Measurements from ENCODE around the gene NRL.
A peak's percentile ranks its signal among the peaks of the same experiment; 100 is the strongest.

NRL gene

DNA sequence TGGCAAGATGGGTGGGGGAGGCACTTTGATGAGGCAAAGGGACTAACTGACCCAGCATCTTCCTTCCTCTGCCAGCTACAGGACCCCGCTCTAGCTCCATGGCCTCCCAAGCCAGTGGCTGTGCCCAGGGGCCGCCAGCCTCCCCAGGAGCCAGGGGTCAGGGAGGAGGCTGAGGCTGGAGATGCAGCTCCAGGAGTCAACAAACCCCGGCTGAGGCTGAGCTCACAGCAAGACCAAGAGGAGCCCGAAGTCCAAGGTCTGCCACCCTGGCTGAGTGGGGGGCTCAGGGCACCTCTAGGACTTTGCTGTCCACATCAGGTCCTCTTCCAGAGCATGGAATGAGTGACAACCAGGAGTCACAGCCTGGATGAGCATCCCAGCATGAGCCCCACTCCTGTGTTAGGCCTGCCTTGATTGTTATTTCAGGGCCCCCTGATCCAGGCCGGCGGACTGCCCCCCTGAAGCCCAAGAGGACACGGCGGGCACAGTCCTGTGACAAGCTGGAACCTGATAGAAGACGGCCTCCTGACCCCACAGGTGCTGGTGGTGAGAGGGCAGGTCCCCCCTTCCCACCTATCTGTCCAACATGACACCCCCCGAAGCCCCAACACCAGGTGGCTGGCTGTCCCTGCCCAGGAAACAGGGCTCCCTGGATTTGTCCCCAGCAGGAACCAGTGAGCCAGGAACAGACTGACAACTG, 45.9 kb downstream of the NRL start:
- DNase-seq (ENCODE audit: low read depth in 2 of 2, low spot score in 1 of 2): no peak

DNA sequence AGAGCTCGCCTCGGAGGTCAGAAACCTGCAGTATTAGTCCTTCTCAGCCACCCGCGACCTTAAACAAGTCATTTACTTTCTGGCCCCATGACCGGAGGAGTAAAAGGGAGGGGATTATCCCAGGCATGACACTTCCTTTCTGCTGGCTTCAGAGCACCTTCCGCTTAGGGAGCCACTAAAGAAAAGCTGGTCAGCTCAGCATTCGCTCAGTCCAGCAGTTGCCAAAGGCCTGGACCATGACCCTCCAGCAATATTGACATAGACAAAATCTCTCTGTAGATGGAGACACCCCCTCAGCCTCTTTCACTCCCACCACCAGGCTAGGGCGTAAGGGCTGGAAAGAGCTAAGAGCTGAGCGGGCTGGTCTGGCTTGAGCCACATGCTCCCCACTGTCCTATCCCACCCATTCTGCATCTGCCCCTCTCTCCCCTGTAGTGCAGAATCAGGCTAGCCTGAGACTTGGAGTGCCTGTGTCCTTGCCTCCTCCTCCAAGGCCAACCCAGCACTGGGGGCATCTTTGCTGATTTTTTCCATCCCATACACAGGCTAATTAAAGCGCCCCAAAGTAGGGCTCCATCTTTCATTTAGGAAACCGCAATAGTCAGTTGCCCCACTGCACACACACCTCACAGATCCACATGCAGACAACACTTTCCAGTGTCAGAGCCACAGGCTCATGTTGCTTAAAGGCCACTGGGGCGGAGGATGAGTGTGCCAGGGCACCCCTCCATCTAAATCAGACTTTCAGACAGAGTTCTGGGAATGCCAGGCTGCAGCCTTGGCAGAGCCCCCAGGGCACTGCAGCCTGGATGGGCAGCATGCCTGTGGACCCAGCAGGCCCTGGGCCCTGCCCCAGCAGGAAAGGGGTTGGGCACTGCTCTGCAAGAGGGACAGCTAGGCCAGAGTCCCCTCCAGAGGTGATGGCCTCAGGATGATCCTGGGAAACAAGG, 47.3 kb downstream of the NRL start:
- DNase-seq (ENCODE audit: low read depth in 2 of 2, low spot score in 1 of 2): no peak

DNA sequence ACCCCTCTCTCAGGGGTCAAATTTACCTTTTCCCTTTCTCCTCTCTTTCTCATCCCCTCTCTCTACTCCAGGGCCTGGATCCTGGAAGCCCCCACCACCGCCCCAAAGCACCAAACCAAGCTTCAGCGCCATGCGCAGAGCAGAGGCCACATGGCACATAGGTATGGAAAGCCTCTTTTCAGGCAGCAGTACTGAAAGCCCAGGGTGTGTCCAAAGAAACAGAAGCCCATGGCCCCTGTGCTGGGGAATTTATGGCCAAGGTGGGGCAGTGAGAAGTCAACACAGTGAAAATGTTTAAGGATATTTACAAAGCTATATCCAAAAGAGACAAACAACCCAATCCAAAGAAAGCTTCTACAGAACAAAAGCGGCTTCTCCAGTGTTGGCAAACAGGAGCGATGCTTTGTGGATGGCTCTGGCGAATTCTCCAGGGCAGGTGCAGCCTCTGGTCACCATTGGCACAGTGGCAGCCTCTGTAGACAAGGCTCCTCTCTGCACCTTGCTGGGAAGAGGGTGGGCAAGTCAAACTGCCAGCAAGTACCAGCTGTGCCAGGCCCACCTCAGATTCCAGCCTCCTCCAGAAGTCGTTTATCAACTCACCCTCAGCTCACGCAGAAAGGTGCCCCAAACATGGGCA, 48.1 kb downstream of the NRL start:
- DNase-seq (ENCODE audit: low read depth in 2 of 2, low spot score in 1 of 2): no peak

DNA sequence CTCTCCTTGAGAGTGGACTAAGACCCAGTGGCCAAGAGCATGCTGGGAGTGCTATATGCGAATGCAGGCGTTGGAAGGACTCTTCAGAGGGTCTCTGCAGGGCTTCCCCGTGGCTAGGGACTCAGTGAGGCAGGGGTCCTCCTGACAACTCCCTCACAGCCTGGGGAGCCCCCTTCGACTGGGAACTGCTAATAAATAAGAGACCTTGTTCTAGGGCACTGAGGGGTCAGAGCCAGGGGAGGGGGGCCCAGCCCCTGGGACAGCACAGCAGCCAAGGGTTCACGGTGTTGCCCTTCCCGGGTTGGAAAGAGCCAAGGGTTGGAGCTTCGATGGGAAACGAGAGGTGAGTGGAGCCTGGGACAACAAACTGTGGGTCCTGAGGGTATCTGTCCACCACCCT, 49.3 kb downstream of the NRL start:
- no peak for DNase-seq (ENCODE audit: low read depth in 2 of 2, low spot score in 1 of 2)

DNA sequence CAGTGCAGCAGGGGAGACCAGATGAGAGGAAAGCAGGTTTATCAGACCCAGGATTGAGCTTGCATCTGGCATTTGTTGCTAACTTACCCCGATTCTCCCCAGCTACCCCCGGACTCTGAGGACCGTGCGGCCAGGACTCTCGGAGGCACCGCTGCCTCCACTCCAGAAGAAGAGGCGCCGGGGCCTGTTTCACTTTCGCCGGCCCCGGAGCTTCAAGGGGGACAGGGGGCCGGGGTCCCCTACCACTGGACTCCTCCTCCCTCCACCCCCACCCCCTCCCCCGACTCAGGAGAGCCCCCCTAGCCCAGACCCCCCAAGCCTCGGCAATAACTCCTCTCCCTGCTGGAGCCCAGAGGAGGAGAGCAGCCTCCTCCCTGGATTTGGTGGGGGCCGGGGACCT, 49.9 kb downstream of the NRL start:
- DNase-seq (ENCODE audit: low read depth in 2 of 2, low spot score in 1 of 2): no peak

DNA sequence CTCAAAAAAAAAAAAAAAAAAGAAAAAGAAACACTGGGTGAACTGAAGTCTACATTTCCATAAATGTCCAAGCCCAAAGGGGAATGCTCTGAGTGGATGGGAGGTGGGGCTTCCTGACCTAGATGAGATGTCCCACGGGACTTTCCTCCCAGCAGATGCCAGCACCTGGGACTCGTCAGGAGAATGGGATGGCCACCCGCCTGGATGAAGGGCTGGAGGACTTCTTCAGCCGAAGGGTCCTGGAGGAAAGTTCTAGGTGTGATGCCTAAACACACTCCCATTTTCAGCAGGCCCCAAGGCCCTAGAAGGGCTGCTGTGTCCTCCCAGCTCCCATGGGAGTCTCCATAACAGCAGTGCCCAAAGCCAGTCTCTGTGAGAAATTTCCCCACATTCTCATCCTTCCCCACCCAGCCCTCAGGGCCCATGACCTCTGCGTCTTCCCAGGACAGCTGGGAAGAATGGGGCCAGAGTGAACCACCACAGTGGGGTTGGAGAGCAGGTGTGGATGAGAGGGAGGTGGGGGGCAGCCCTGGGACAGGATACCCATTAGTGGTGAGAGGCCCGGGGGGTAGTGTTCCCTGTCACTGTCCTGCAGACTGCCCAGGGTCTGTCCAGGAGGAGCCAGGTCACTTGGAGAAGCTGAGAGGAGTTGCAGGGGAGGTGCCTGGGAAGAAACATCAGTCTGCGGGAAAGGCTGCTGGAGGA, 50.5 kb downstream of the NRL start:
- DNase-seq (ENCODE audit: low read depth in 2 of 2, low spot score in 1 of 2): no peak

DNA sequence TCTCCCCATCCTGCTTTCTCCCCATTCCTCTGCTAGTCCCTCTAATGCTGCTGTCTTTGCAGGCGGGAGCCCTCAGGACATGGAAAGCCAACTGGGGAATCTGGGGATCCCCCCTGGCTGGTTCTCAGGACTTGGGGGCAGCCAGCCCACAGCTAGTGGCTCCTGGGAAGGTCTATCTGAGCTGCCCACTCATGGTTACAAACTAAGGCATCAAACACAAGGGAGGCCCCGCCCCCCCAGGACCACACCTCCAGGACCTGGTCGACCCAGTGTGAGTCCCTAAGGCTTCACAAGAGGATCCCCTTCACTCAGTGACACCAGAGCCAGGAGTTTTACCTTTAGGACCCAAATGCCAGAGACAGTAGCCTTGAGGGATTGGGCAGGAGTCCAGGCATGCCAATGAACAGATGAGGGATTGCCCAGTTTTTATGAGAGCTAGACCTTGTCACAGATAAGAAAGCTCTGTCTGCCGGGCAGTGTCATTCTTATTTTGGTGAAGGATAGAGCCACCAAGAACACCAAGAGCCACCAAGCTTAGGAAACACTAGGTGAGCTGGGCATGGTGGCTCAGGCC, 51.4 kb downstream of the NRL start:
- no peak for DNase-seq (ENCODE audit: low read depth in 2 of 2, low spot score in 1 of 2)

DNA sequence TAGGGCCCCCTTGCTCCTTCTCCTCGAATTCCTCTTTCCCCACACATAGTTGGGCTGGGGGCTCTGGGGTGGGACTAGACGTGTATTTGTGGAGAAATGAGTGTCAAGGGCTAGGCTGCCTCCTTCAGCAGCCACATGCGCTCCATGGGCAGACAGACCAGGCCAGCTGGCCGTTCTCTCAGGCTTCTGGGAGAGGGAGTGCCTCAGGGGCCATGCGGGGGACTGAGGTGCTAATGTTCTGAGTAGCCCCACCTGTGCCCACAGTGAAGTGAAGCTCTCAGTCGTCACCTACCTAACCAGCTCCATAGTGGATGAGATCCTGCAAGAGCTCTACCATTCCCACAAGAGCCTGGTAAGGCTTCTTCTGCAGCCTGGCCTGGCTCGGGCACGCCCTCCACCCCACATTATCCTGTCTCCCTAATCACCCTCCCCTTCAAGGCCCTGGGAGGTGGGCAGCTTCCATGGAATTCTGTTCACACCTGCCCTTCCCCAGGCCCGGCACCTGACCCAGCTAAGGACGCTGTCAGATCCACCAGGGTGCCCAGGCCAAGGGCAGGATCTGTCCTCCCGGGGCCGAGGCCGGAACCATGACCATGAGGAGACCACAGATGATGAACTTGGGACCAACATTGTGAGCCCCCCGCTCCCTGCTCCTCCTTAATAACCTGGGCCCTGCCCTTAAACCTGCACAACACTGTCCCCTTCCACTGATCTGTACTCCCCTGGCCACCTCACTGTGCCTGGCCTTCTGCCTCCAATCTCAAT, 52.4 kb downstream of the NRL start:
- DNase-seq (ENCODE audit: low read depth in 2 of 2, low spot score in 1 of 2): no peak

DNA sequence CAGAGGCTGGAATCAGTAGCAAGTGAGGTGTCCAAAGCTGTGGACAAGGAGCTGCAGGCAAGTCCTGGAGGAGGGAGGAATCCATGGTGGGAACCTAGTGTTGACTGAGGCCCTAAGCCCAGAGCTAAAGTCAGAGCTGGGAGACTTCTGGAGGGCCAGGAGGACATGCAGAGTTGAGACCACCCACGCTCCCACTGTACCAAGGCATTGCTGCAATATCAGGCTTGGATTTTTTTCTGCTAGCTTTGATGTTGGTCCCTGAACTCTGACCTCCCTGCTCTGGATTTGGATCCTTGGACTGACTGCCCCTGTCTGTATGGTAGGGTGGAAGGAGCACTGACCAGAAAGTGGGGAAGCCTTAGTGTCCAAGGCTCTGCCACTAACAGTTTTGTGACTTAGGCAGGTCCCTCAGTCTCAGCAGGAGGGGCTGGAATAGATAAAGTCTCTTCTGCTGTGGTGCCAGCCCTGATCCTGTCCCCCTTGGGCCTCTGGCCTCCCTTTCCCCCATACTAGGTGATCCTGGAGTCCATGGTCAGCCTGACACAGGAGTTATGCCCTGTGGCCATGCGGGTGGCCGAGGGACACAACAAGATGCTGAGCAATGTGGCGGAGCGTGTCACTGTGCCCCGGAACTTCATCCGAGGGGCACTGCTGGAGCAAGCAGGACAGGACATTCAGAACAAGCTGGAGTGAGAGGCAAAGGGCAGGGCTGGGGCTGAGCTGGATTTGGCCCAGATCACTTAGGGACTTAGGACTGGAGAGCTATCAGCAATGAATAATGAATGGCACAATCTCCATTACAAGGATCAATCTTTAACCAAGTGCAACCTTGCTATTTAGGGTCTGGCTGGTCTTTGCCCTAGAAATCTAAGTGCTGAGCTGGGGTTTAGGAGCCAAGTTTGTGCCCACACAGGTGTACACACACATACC, 53.5 kb downstream of the NRL start:
- no peak for DNase-seq (ENCODE audit: low read depth in 2 of 2, low spot score in 1 of 2)

DNA sequence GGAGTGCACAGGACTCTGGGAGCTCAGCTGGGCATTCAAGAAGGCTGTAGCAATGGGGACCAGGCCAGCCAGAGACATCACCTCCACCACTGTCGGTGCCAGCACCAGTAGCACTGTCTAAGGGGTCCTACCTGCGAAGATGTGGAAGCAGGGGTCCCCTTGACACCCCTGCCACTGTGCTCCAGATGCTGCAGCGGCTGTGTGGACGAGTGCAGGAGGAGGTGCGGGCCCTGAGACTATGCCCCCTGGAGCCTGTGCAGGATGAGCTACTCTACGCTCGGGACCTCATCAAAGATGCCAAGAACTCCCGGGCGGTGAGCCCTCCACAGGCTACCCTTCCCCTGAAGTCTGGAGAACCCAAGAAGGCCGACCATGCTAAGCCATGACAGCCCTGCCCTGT, 54.3 kb downstream of the NRL start:
- DNase-seq (ENCODE audit: low read depth in 2 of 2, low spot score in 1 of 2): no peak

DNA sequence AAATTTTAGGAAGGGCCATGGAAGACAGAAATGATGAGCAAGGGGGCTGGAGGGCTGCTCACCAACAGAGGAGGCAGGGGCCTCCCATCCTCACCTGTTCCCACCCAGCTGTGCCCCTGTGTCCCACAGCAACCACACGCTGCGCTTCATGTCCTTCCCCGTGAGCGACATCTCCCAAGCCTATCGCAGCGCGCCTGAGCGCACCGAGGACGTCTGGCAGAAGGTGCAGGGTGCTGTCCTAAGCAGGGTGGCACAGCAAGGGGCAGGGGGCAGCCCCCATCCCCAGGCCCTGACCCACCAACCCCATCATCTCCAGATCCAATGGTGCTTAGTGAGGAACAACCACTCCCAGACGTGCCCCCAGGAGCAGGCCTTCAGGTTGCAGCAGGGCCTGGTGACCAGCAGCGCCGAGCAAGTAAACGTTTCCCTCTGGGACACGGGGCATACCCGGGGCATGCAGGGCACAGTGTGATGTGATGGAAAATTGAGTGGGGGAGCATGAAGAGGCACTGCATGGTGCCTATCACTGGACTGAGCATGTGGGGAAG, 54.8 kb downstream of the NRL start:
- no peak for DNase-seq (ENCODE audit: low read depth in 2 of 2, low spot score in 1 of 2)

DNA sequence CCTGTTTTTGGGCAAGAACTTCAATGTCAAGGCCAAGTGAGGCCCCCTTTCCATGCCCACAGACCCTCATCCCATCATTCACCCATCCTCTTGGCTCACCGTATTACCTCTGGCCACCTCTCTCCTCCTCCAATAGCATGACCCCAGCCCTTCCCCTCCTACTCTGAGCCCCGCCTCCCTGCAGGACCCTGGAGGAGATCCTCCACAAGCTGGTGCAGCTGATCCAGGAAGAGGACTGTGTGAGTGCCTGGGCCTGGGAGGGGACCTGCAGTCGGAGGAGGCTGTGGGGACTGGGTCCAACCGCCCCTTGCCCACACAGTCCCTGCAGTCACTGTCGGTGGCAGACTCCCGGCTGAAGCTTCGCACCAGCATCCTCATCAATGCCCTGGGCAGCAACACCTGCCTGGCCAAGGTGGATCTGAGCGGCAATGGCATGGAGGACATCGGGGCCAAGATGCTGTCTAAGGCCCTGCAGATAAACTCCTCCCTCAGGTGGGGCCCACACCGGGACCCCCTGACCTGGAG, 55.7 kb downstream of the NRL start:
- DNase-seq (ENCODE audit: low read depth in 2 of 2, low spot score in 1 of 2): no peak

DNA sequence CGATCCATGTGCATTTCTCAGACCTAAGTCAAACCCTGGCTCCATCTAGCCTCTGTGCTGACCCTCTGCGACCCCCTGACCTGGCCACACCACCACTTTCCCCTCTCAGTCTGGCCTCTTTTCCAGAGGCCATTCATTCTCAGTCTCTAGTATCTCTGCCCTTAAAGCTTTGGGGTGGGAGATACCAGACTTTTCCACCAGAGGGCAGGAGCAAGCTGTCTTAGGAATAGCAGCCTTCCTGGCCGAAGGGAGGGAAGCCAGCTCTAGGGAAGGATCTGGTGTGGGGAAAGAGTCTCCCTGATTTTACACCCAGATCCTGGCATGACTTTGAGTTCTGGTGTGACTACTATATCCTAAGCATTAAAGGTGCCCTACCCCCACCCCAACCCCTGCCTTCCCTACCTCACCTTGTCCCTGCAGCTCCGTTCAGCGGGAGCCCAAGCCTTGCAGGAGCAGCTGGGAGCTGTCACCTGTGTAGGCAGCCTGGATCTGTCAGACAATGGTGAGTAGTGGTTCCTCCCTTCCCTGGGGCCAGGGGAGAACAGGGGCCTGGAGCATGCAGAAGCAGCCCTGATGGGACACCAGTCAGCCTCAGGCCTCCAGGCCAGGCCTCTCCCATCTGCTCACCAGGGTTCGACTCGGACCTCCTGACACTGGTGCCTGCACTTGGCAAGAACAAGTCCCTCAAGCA, 56.3 kb downstream of the NRL start:
- DNase-seq (ENCODE audit: low read depth in 2 of 2, low spot score in 1 of 2): peak in 1 of 2 donors; percentile 22

DNA sequence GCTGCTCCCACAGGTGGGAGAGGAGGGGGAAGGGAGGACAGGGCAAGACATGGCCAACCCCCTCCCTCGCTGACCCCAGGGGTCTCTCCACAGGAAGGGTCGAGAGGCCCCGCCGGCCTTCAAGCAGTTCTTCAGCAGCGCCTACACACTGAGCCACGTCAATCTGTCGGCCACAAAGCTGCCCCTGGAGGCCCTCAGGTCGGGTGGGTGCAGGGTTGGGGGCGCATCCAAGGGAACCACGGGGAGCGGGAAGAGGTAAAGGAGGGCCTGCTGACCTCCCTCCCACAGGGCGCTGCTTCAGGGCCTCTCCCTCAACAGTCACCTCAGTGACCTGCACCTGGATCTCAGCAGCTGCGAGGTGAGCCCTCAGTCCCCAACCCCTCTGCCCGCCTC, 56.9 kb downstream of the NRL start:
- no peak for DNase-seq (ENCODE audit: low read depth in 2 of 2, low spot score in 1 of 2)

DNA sequence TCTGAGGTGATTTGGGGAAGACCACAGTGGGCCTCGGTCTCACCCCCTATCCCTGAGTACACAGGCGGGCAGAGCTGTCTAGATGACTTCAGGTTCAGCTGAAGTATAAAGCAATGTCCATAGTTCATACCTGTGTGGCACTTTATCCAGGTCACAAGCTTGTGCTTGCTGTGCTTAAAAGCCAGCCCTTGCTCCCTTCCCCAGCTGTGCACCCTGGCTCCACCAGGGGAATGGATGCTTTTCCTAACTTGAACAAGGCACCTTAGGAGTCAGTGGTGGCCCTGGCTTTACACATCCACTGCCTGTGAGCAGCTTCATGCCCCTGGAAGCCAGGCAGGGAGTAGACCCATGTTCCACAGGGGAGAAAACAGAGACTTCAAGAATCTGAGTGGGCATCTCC, 57.5 kb downstream of the NRL start:
- no peak for DNase-seq (ENCODE audit: low read depth in 2 of 2, low spot score in 1 of 2)

DNA sequence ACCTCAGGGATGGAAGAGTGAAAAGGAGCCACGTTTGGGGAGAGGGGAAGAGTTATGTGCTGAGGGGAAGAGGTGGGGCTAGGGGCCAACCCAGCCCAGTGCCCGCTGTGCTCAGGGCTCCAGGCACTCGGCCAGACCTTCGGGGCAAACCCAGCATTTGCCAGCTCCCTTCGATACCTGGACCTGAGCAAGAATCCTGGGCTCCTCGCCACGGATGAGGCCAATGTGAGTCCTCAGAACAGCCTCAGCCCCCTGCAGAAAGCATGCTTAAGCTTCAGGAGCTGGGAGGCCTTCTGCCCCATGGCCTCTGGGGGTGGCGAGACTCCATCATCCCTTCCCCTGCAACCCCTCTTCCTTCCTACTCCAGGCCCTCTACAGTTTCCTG, 58.0 kb downstream of the NRL start:
- no peak for DNase-seq (ENCODE audit: low read depth in 2 of 2, low spot score in 1 of 2)

DNA sequence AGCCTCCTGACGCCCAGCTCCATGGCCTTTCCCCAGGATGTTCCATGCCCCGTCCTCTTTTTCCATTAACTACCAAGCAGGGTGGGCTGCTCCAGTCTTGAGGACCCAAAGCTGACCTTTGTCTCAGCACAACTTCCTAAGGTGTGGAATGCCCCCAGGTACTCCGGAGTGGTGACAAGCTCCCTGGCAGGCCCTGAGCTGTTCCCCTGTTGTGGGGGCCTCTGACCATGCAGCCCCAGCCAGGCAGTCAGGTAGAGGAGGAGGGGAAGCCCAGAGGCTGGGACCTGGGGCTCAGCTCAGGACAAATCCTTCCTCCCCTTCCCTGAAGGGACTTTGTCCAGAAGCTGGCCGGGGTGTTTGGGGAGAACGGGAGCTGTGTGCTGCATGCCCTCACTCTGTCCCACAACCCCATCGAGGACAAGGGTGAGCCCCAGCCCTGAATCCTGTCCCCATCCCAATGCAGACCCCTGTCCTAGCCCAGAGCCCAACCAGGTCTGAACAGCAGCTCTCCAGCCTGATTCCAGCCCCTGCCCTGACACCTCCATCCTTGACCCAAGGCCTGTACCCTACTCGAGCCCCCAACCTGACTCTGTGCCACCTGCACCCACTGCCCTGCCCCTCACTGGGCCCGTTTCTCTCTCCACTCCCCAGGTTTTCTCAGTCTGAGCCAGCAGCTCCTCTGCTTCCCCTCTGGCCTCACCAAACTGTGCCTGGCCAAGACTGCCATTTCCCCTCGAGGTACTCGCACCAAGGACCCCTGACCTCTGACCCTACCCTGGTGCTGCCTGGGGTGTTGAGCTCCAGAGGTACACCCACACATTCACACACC, 58.6 kb downstream of the NRL start:
- no peak for DNase-seq (ENCODE audit: low read depth in 2 of 2, low spot score in 1 of 2)
